ENCODE results near the gene TRMT10A. TPM values are rescaled to one million over a fixed set of nuclear protein-coding genes. Genes with fewer than 3 reads are reported as not detected.

Gene TRMT10A, protein sequence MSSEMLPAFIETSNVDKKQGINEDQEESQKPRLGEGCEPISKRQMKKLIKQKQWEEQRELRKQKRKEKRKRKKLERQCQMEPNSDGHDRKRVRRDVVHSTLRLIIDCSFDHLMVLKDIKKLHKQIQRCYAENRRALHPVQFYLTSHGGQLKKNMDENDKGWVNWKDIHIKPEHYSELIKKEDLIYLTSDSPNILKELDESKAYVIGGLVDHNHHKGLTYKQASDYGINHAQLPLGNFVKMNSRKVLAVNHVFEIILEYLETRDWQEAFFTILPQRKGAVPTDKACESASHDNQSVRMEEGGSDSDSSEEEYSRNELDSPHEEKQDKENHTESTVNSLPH
- 5.7 and 7.5 TPM in 2 replicates for total RNA-seq

DNA sequence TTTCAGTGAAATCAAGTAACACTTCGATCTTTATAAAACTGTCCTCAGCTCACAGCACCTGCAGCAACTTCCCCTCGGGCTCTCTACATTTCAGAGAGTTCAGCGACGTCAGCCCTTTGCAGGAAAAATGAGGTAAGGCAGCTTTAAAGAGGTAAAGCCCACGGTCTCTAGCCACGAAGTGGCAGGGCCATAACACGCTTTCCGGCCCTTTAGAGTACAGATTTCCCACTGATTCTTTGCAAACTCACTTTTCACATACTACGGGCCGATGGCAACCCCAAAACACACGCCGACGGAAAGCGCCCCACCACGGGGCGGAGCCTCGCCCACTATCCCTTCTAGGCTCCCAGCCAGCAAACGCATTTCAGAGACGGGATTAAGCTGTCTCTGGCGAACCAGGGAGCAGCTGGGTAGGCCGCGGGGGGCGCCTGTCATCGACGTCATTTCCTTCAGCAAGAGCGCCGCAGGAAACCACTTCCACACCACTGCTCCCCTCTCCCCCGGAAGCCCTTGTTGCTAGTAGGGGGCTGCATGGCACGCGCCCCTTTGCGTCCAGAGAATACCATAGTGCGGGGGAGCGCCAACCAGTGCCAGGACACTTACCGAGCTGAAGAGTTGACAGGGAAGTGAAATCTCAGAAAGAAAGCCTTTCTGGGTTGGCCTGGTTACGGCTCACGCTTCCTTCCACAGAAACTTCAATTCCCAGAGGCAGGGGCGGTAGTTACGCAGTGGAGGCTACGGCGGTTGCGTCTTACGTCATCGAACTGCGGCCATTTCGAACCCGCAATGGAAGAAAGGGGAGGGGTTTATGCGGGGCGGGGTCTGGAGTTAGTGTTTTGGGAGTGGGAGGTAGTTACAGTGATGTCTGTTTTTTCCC is at the start of gene TRMT10A:
TRMT10A (minus strand) TSS at position 730 of the 877 bp plus-strand sequence. CDS start 4,701 bp downstream, outside the sequence.

DNA sequence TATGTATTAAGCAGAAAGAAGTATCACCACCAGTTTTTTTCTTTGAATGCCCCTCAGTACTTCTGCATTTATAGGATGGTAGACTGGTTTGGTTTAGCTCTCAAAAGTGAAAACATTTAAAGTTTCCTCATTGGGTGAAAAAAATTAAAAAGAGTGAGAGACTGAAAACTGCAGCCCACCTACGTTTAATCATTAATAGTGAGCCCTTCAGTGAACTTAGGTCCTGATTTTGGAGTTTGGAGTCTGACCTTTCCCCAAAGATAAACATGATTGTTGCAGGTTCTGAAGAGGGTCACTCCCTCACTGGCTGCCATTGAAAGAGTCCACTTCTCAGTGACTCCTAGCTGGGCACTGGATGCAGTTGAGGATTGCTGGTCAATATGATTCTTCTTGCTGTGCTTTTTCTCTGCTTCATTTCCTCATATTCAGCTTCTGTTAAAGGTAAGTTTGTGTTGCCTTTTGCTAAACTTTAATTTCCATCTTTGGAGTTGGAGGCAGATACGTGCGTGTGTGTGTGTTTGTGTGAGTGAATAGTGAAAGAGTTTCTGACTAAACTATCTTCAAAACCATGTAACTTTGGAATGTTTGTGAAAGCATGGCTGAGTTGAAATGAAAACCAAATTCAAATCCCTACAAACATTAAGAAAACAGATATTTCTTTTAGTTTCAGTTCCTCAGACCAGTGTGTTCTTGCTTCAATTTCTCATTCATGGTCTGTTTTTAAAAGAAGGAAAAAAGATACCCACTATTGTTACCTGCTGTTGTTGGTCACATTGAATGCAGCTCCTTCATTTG is 10.9 kb upstream of the TRMT10A start, which contains the start of gene MTTP:
MTTP (plus strand) TSS at position 295 of the 795 bp plus-strand sequence; CDS start at position 381, 86 bp downstream.

GRCh38 chr4:99510721-99511120 is 53.1 kb downstream of the TRMT10A start, which contains the start of gene C4orf17:
Gene C4orf17 (plus strand): TSS chr4:99511021. CDS start chr4:99513082, 2,061 bp downstream.

Other genes starting within 250 kb of the TRMT10A start
- 3,268 and 4,233 TPM in 2 replicates for gene ADH1B, start 242.6 kb downstream of the TRMT10A start, total RNA-seq
- 0.92 and 1.1 TPM in 2 replicates for gene ADH1C, start 211.3 kb downstream of the TRMT10A start, total RNA-seq
- not detected in 2 replicates for gene ADH7, start 128.7 kb downstream of the TRMT10A start, total RNA-seq
- not detected in 2 replicates for gene C4orf17, start 53.0 kb downstream of the TRMT10A start, total RNA-seq
- gene MTTP, start 10.8 kb upstream of the TRMT10A start, total RNA-seq, result 0.13 and 0.25 TPM in 2 replicates
- not detected in 2 replicates for gene C4orf54, start 93.8 kb upstream of the TRMT10A start, total RNA-seq

Measured in aortic smooth muscle cell (primary cell).